K562 (cell line): ENCODE measurements around the gene RNASEH2A. TPM values are rescaled to one million over a fixed set of nuclear protein-coding genes. Genes with fewer than 3 reads are reported as not detected.

Source experiments
- DPF2 ChIP-seq: fragments of 450-650 bp; IDR thresholded peaks from 2 replicates; pipeline ENCODE4 v1.6.1; 2016
- JUND ChIP-seq, 2 experiments: IDR thresholded peaks; 2 replicates in 1 of 2; 3 replicates in 1 of 2; pipeline ENCODE4 v1.6.1; 2011; ENCODE audit warnings: borderline replicate concordance in 2 of 2, low read depth in 2 of 2, low read length in 2 of 2, improper control_type of control experiment in 1 of 2, missing biosample characterization in 1 of 2, missing genetic modification characterization in 1 of 2, missing genetic modification reagents in 1 of 2
- MAZ ChIP-seq, 2 experiments: fragments of 450-650 bp in 1 of 2; sonication (generic) in 1 of 2; formaldehyde crosslinking; IDR thresholded peaks in 1 of 2; conservative IDR thresholded peaks in 1 of 2; 2 replicates each; pipeline versions ENCODE4 v1.4.0 to v1.5.0; 2020; ENCODE audit warnings: mild to moderate bottlenecking in 1 of 2, missing genetic modification reagents in 1 of 2
- MEF2A ChIP-seq: IDR thresholded peaks from 2 replicates; pipeline ENCODE4 v1.6.1; 2011; ENCODE audit warnings: low read depth, mild to moderate bottlenecking, low read length, moderate library complexity; ENCODE audit not compliant: control insufficient read depth
- NEUROD1 ChIP-seq: fragments of 150-350 bp; IDR thresholded peaks from 2 replicates; pipeline ENCODE4 v1.6.1; 2014; ENCODE audit warnings: borderline replicate concordance, low read length, low read depth; ENCODE audit not compliant: partially characterized antibody
- POLR2G ChIP-seq: fragments of 200-400 bp; formaldehyde crosslinking; IDR thresholded peaks from 2 replicates; pipeline ENCODE4 v1.6.1; 2017; ENCODE audit warnings: low read depth, mild to moderate bottlenecking, antibody characterized with exemption, low read length, moderate library complexity
- SMAD4 ChIP-seq: fragments of 250-450 bp; sonication (Bioruptor Pico); conservative IDR thresholded peaks from 2 replicates; pipeline ENCODE4 v1.8.0; 2021; ENCODE audit warnings: inconsistent platforms, mild to moderate bottlenecking, moderate library complexity
- ZBTB7A ChIP-seq: IDR thresholded peaks from 2 replicates; pipeline ENCODE4 v1.6.1; 2011; ENCODE audit warnings: low read depth, mild to moderate bottlenecking, low read length, moderate library complexity, borderline replicate concordance; ENCODE audit not compliant: control insufficient read depth
- ZNF263 ChIP-seq: sonication (generic); formaldehyde crosslinking; IDR thresholded peaks from 2 replicates; pipeline ENCODE4 v1.8.0; 2022; ENCODE audit warnings: mild to moderate bottlenecking, missing genetic modification reagents, borderline replicate concordance
- ZNF76 ChIP-seq: fragments of 250-450 bp; sonication (Bioruptor Pico); IDR thresholded peaks from 2 replicates; pipeline ENCODE4 v1.4.0; 2020; ENCODE audit warnings: mild to moderate bottlenecking, moderate library complexity, borderline replicate concordance
- polyA plus RNA-seq, 8 experiments: library from polyadenylated mRNA; depleted of rRNA in 4 of 8; stranded (reverse) in 5 of 8; unstranded in 3 of 8; fragments of >200 nt; fragmentation: Nextera tagmentation in 2 of 8; fragmentation: Illumina TruSeq in 1 of 8; extraction: Ambion mirVana in 2 of 8; extraction: Trizol in 1 of 8; gene quantifications; 2 replicates each; pipeline versions ENCODE4 v1.2.1 to v1.2.3, GENCODE V29; 2011 to 2014; ENCODE audit warnings: inconsistent platforms in 1 of 8, missing spikeins in 1 of 8
- total RNA-seq, 7 experiments: library from RNA; depleted of rRNA in 6 of 7; stranded (reverse); fragments of >200 nt in 6 of 7; fragmentation: Illumina TruSeq in 2 of 7; extraction: Trizol in 2 of 7; gene quantifications; 2 replicates each; pipeline versions ENCODE4 v1.2.1 to v1.2.3, GENCODE V29; 2011 to 2021; ENCODE audit warnings: low replicate concordance in 1 of 7
- TF ChIP-seq, protein P1 (sequence below): fragments of 450-650 bp; IDR thresholded peaks from 2 replicates; pipeline ENCODE4 v1.6.1; 2017; ENCODE audit warnings: antibody characterized with exemption, mild to moderate bottlenecking
- TF ChIP-seq, protein P2 (sequence below): fragments of 450-650 bp; formaldehyde crosslinking; IDR thresholded peaks from 2 replicates; pipeline ENCODE4 v1.4.0; 2022; ENCODE audit warnings: mild to moderate bottlenecking, moderate library complexity
- TF ChIP-seq, protein P3 (sequence below): sonication (generic); formaldehyde crosslinking; IDR thresholded peaks from 2 replicates; pipeline ENCODE4 v1.8.1; 2023; ENCODE audit warnings: mild to moderate bottlenecking, missing genetic modification reagents
- TF ChIP-seq, protein P4 (sequence below): fragments of 450-650 bp; IDR thresholded peaks from 2 replicates; pipeline ENCODE4 v1.6.1; 2016; ENCODE audit warnings: mild to moderate bottlenecking

RNASEH2A gene
- total and polyA plus RNA-seq, 9 of the 15 experiments (the other 6 are each of a cell fraction or from before 2014, with no cell fraction given): 22.3 to 78.0 (median 61.7) TPM

DNA sequence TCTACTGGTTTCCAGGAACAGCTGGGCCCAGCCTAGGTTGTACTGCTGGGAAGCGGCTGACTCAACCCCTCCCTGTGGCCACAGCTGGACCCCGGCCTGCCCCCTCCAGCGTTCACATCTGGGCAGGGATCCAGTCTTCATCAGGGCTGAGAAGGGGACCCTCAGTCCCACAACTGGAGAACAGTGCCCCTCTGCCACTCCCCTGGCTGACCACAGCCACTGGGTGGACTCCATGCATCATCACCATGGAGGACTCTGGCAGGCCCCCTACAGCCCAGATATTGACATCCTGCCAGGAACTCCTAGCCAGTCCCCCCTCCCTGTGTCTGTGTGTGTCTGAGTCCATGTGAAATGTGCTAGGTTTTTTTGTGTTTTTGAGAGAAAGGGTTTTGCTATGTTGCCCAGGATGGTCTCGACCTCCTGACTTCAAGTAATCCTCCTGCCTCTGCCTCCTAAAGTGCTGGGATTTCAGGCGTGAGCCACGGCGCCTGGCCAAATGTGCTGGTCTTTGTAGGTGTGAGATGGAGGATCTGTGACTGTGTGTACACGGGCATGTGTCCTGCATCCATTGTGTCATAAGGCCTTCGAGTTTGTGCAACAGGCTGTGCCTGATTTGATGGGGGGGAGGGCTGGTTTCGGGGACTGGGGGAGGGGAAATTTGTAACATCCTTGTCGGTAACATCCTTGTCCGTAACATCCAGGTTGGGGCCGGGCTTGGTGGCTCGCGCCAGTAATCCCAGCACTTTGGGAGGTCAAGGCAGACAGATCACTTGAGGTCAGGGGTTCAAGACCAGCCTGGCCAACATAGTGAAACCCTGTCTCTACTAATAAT is 27.0 kb upstream of the RNASEH2A start (continued):
- TF ChIP-seq, protein P1, sequence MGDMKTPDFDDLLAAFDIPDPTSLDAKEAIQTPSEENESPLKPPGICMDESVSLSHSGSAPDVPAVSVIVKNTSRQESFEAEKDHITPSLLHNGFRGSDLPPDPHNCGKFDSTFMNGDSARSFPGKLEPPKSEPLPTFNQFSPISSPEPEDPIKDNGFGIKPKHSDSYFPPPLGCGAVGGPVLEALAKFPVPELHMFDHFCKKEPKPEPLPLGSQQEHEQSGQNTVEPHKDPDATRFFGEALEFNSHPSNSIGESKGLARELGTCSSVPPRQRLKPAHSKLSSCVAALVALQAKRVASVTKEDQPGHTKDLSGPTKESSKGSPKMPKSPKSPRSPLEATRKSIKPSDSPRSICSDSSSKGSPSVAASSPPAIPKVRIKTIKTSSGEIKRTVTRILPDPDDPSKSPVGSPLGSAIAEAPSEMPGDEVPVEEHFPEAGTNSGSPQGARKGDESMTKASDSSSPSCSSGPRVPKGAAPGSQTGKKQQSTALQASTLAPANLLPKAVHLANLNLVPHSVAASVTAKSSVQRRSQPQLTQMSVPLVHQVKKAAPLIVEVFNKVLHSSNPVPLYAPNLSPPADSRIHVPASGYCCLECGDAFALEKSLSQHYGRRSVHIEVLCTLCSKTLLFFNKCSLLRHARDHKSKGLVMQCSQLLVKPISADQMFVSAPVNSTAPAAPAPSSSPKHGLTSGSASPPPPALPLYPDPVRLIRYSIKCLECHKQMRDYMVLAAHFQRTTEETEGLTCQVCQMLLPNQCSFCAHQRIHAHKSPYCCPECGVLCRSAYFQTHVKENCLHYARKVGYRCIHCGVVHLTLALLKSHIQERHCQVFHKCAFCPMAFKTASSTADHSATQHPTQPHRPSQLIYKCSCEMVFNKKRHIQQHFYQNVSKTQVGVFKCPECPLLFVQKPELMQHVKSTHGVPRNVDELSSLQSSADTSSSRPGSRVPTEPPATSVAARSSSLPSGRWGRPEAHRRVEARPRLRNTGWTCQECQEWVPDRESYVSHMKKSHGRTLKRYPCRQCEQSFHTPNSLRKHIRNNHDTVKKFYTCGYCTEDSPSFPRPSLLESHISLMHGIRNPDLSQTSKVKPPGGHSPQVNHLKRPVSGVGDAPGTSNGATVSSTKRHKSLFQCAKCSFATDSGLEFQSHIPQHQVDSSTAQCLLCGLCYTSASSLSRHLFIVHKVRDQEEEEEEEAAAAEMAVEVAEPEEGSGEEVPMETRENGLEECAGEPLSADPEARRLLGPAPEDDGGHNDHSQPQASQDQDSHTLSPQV: peak; percentile 39; the same call in 1 of the 2 replicates
- peak; percentile 42; the same call in 1 of the 2 replicates for TF ChIP-seq JUND (IDR thresholded peaks at IDR 0.05; ENCODE audit: borderline replicate concordance, low read depth, low read length)
- no peak for TF ChIP-seq JUND (tag; IDR thresholded peaks at IDR 0.05; ENCODE audit: borderline replicate concordance, low read depth, low read length)
- no peak for TF ChIP-seq MEF2A
- TF ChIP-seq, protein P2, sequence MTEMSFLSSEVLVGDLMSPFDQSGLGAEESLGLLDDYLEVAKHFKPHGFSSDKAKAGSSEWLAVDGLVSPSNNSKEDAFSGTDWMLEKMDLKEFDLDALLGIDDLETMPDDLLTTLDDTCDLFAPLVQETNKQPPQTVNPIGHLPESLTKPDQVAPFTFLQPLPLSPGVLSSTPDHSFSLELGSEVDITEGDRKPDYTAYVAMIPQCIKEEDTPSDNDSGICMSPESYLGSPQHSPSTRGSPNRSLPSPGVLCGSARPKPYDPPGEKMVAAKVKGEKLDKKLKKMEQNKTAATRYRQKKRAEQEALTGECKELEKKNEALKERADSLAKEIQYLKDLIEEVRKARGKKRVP (CRISPR knock-in tag): 0 out of 2 replicates have a peak, but pooled peaks have one; percentile 46
- TF ChIP-seq DPF2: 0 out of 2 replicates have a peak, but pooled peaks have one; percentile 34
- peak; percentile 12 for TF ChIP-seq ZBTB7A
- 0 out of 2 replicates have a peak, but pooled peaks have one; percentile 38 for TF ChIP-seq POLR2G
- TF ChIP-seq ZNF76 (CRISPR knock-in tag): 0 out of 2 replicates have a peak, but pooled peaks have one; percentile 19
- peak; percentile 52 for TF ChIP-seq NEUROD1
- TF ChIP-seq, protein P3, sequence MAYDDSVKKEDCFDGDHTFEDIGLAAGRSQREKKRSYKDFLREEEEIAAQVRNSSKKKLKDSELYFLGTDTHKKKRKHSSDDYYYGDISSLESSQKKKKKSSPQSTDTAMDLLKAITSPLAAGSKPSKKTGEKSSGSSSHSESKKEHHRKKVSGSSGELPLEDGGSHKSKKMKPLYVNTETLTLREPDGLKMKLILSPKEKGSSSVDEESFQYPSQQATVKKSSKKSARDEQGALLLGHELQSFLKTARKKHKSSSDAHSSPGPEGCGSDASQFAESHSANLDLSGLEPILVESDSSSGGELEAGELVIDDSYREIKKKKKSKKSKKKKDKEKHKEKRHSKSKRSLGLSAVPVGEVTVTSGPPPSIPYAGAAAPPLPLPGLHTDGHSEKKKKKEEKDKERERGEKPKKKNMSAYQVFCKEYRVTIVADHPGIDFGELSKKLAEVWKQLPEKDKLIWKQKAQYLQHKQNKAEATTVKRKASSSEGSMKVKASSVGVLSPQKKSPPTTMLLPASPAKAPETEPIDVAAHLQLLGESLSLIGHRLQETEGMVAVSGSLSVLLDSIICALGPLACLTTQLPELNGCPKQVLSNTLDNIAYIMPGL: no peak
- peak in 1 of 2 experiments; percentile 80; a peak in 2 of 4 replicates for TF ChIP-seq MAZ (CRISPR knock-in tag; conservative IDR thresholded peaks at IDR 0.05 in 1 of 2, IDR thresholded peaks at IDR 0.05 in 1 of 2)
- TF ChIP-seq SMAD4 (CRISPR knock-in tag): peak; percentile 58
- TF ChIP-seq ZNF263 (CRISPR knock-in tag): peak; percentile 59; the same call in 1 of the 2 replicates
- TF ChIP-seq, protein P4, sequence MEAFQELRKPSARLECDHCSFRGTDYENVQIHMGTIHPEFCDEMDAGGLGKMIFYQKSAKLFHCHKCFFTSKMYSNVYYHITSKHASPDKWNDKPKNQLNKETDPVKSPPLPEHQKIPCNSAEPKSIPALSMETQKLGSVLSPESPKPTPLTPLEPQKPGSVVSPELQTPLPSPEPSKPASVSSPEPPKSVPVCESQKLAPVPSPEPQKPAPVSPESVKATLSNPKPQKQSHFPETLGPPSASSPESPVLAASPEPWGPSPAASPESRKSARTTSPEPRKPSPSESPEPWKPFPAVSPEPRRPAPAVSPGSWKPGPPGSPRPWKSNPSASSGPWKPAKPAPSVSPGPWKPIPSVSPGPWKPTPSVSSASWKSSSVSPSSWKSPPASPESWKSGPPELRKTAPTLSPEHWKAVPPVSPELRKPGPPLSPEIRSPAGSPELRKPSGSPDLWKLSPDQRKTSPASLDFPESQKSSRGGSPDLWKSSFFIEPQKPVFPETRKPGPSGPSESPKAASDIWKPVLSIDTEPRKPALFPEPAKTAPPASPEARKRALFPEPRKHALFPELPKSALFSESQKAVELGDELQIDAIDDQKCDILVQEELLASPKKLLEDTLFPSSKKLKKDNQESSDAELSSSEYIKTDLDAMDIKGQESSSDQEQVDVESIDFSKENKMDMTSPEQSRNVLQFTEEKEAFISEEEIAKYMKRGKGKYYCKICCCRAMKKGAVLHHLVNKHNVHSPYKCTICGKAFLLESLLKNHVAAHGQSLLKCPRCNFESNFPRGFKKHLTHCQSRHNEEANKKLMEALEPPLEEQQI: no peak
